PFSK-1 (cell line): ENCODE measurements around the gene PLEKHM2.

Experiments
- POLR2AphosphoS5 ChIP-seq: IDR thresholded peaks from 2 replicates; pipeline ENCODE4 v1.6.1; 2012; ENCODE audit warnings: low read depth, mild to moderate bottlenecking, control low read depth, low read length, moderate library complexity
- SIN3A ChIP-seq: IDR thresholded peaks from 2 replicates; pipeline ENCODE4 v1.6.1; 2012; ENCODE audit warnings: mild to moderate bottlenecking, low read length, moderate library complexity, borderline replicate concordance; ENCODE audit not compliant: insufficient read depth
- TAF1 ChIP-seq: IDR thresholded peaks from 2 replicates; pipeline ENCODE4 v1.6.1; 2012; ENCODE audit warnings: low read length, control low read depth, borderline replicate concordance; ENCODE audit not compliant: insufficient read depth
- TF ChIP-seq, protein P1 (sequence below), 2 experiments: IDR thresholded peaks; 2 replicates each; pipeline versions ENCODE4 v1.6.1 to v1.8.0; 2011 to 2012; ENCODE audit warnings: low read depth in 2 of 2, low read length in 2 of 2, control low read depth in 1 of 2, inconsistent platforms in 1 of 2, mild to moderate bottlenecking in 1 of 2, moderate library complexity in 1 of 2; ENCODE audit not compliant: insufficient read depth in 1 of 2

DNA sequence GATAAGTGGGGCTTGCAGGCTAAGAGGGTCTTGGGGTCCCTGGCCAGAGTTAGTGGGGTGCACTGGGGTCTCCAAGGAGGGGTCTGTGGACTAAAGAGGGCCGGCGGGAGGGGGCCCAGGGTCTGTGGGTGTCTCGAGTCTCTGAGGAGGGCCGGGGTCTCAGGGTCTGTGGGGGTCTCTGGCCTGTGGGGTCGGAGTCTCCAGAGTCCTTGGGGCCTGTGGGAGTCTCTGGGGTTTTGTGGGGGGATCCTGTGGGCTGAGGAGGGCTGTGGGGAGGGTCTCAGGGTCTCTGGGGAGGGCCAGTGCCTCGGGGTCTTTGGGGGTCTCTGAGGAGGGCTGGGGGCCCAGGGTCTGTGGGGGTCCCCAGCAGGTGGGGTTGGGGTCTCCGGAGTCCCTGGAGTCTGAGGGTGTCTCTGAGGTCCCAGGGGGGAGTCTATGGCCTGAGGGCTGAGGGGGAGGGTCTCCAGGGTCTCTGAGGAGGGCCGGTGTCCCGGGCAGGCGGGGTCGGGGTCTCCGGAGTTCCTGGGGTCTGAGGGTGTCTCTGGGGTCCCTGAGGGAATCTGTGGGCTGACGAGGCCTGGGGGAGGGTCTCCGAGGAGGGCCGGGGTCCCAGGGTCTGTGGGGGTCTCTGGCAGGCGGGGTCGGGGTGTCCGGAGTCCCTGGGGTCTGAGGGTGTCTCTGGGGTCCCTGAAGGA is 628 bp upstream of the PLEKHM2 start:
- TF ChIP-seq POLR2AphosphoS5 (no peak), SIN3A (no peak), TAF1 (no peak)
- TF ChIP-seq, protein P1, sequence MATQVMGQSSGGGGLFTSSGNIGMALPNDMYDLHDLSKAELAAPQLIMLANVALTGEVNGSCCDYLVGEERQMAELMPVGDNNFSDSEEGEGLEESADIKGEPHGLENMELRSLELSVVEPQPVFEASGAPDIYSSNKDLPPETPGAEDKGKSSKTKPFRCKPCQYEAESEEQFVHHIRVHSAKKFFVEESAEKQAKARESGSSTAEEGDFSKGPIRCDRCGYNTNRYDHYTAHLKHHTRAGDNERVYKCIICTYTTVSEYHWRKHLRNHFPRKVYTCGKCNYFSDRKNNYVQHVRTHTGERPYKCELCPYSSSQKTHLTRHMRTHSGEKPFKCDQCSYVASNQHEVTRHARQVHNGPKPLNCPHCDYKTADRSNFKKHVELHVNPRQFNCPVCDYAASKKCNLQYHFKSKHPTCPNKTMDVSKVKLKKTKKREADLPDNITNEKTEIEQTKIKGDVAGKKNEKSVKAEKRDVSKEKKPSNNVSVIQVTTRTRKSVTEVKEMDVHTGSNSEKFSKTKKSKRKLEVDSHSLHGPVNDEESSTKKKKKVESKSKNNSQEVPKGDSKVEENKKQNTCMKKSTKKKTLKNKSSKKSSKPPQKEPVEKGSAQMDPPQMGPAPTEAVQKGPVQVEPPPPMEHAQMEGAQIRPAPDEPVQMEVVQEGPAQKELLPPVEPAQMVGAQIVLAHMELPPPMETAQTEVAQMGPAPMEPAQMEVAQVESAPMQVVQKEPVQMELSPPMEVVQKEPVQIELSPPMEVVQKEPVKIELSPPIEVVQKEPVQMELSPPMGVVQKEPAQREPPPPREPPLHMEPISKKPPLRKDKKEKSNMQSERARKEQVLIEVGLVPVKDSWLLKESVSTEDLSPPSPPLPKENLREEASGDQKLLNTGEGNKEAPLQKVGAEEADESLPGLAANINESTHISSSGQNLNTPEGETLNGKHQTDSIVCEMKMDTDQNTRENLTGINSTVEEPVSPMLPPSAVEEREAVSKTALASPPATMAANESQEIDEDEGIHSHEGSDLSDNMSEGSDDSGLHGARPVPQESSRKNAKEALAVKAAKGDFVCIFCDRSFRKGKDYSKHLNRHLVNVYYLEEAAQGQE (IDR thresholded peaks at IDR 0.05; ENCODE audit: insufficient read depth in 1 of 2, low read depth in 2 of 2, low read length in 2 of 2), result no peak
